Omental fat pad (tissue), 4 donors: Measurements from ENCODE around the gene PSMD1. TPM values are rescaled to one million over a fixed set of nuclear protein-coding genes. Genes with fewer than 3 reads are reported as not detected.
"Not testable (repeated sequence)": the region's sequence is repeated elsewhere in the genome, so short reads cannot be mapped to it uniquely, and the experiment has no call there.

Experiments
- ATAC-seq: fragments of 150-250 bp; one replicate; pipeline ENCODE4 v1.9.1; 2016; ENCODE audit warnings: mild to moderate bottlenecking, moderate library complexity; ENCODE audit not compliant: low FRiP score
- DNase-seq: peaks from one replicate; pipeline ENCODE4 v3.0.0-alpha.2; 2019; ENCODE audit warnings: low spot score
- CTCF ChIP-seq, 3 donors: fragments of 450-650 bp; IDR thresholded peaks; one replicate each; pipeline ENCODE4 v1.5.1; 2016 to 2017; ENCODE audit warnings: antibody characterized with exemption in 3 of 3, mild to moderate bottlenecking in 3 of 3, moderate library complexity in 2 of 3
- total RNA-seq, 4 donors: library from RNA; depleted of rRNA; stranded (reverse); fragments of >200 nt; gene quantifications; one replicate each; pipeline ENCODE4 v1.1.0, GENCODE V29; 2016

PSMD1 gene
- total RNA-seq, 4 donors from 2014 or later = 64.8 to 119 (median 74.1) TPM

- no peak for ATAC-seq
- no peak for DNase-seq
- TF ChIP-seq CTCF (IDR thresholded peaks at IDR 0.05) = no peak
These were observed 6.7 kb downstream of the PSMD1 start for GRCh38 chr2:231063347-231063746.

GRCh38 chr2:231065966-231066365, 9.3 kb downstream of the PSMD1 start:
- DNase-seq = no peak
- no peak for TF ChIP-seq CTCF (IDR thresholded peaks at IDR 0.05)
- no peak for ATAC-seq

- DNase-seq, ATAC-seq: not testable (repeated sequence)
These were observed 10.9 kb downstream of the PSMD1 start for GRCh38 chr2:231067531-231067930.

- no peak for ATAC-seq
- TF ChIP-seq CTCF (IDR thresholded peaks at IDR 0.05) = no peak
These were observed 12.0 kb downstream of the PSMD1 start for GRCh38 chr2:231068525-231069222.

GRCh38 chr2:231069379-231070054, 12.8 kb downstream of the PSMD1 start:
- TF ChIP-seq CTCF (IDR thresholded peaks at IDR 0.05) = no peak
- DNase-seq (no peak), ATAC-seq (no peak)

More at GRCh38 chr2:231068525-231069222, 12.0 kb downstream of the PSMD1 start:
- no peak for DNase-seq

- no peak for DNase-seq
- no peak for TF ChIP-seq CTCF (IDR thresholded peaks at IDR 0.05)
- no peak for ATAC-seq
These were observed 27.9 kb downstream of the PSMD1 start for GRCh38 chr2:231084565-231084964.

- ATAC-seq = no peak
- TF ChIP-seq CTCF (IDR thresholded peaks at IDR 0.05) = no peak
- no peak for DNase-seq
These were observed 32.1 kb downstream of the PSMD1 start for GRCh38 chr2:231088754-231089153.
